CD1c-positive myeloid dendritic cell (primary cell): ENCODE results near the gene ARRDC4.

Experiments
- DNase-seq: peaks from one replicate; pipeline ENCODE4 v3.0.0-alpha.2; 2016; ENCODE audit errors: extremely low spot score

ARRDC4 gene

DNA sequence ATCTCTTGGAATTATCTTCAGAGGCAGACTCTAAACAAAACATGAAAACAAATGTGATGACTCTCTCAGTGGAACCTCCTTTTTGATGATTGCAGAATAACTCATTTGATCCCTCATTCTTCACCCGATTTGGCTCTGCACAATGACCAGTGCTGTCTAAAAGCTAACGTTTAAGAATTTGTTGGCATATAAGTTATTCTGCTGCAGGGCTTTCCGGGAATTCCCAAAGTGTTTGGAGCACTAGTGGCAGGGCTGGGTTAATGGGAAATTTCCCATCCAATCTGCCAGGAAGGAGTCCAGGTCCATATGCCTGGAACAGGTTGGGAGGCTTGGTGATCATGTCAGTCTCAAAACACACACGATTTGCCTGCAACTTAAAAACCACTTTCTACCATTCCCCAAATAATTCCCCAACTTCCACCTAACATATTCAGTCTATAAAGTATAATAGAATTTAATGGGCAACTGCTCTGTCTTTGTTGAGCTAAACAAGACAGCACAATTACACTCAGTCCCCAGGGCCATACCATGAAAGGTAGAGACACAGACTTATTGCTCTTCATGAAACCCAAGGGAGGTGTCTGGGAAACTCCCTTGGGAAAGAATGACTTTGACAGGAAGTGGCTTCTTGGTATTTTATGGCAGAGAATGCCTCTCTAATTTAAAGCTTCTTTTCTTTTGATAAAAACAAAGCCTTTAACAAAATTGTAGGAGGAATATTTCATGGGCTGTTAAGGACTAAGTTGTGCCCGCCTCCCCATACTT is 38.0 kb downstream of the ARRDC4 start:
- no peak for DNase-seq

DNA sequence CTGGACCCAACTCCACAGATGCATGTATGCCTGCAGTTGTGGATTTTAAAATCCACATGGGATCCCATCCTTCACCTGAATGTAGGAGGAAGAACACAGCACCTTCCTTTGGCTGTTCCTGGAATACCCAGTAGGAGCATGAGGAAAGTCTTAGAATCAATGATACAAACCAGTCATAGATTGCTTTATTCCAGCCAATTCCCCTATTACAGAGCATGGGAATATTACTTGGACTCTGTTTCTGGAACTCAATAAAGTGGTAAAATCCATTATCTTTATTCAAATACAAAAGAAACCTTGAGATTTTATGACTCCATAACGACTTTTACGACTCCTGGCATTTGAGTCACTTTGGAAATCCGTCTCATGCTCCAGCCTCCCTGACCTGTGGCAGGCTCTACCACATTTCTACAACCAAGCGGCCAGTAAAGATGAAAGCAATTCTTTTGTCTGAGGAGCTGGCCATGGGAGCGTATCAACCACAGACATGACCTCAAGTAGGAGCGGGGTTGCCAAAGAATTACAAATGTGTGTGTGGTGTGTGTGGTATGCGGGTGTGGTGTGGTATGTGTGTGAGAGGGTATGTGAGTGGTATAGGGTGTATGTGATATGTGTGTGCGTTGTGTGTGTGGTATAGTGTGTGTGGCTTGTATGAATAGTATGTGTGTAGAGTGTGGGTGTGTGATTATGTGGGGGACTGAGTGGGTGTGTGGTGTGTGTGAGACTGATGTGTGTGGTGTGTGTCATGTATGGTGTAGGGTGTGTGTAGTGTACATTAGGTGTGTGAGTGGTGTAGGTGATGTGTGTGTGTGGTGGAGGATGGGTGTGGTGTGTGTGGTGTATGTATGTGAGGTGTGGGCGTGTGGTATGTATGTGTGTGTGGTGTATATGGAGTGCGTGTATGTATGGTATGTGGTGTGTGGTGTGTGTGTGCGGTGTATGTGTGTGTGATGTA is 40.0 kb downstream of the ARRDC4 start:
- no peak for DNase-seq

DNA sequence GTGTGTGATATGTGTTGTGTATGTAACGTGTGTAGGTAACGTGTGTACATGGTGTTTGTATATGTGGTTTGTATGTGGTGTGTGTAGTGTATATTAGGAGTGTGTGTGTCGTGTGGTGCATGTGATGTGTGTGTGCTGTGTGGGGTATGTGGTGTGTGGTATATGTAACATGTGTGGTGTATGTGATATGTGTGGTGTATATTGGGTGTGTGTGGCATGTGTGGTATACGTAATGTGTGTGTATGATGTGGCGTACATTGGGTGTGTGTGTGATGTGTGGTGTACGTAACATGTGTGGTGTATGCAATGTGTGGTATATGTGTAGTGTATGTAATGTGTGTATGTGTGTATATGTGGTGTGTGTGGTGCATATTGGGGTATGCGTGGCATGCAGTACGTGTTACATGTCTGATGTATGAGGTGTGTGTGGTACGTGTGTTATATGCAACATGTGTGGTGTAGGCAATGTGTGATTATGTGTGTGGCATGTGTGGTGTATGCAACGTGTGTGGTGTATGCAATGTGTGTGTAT is 41.2 kb downstream of the ARRDC4 start:
- no peak for DNase-seq

- DNase-seq: no peak
These were observed 41.9 kb downstream of the ARRDC4 start for GRCh38 chr15:98002419-98002818.

DNA sequence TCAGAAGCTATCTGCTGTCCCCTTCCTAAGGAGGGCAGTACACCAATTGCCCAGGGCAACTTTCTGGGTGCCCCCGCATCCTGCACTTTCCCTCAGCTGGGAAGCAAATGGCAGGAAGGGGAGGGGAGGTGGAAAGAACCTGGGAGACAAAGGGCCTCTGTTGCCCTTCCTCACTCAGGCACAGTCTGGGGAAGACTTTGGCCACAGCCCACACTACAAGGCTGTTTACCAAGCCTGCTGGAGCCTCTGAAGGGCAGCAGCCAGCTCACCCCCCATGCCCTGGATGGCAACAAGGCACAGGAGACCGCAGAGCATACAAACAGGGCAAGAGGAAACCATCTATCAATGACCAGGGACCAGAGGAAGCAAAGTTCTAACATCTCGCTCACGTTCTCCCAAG is 42.4 kb downstream of the ARRDC4 start:
- no peak for DNase-seq

DNA sequence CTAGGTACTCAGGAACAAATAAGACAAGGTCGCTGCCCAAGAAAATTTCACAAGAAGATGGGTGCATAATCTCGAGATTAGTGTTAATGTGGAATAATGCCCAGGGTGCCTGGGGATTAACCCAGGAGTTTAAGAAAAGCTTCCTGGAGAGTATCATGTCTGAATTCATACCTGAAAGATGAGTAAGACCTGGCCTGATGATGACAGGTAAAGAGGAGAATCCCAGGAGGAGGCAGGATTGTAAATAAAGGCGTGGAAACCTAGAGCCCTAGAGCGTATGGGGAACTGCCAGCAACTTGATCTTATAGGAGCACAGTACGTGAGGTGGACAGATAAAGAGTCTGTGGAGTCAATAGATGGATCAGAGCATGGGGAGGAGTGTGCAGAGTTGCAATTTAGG is 43.0 kb downstream of the ARRDC4 start:
- no peak for DNase-seq

- peak; percentile 15 for DNase-seq
These were observed 43.5 kb downstream of the ARRDC4 start for GRCh38 chr15:98003996-98004395.

- no peak for DNase-seq
These were observed 45.2 kb downstream of the ARRDC4 start for GRCh38 chr15:98005659-98006058.

- no peak for DNase-seq
These were observed 48.7 kb downstream of the ARRDC4 start for GRCh38 chr15:98009169-98009568.

DNA sequence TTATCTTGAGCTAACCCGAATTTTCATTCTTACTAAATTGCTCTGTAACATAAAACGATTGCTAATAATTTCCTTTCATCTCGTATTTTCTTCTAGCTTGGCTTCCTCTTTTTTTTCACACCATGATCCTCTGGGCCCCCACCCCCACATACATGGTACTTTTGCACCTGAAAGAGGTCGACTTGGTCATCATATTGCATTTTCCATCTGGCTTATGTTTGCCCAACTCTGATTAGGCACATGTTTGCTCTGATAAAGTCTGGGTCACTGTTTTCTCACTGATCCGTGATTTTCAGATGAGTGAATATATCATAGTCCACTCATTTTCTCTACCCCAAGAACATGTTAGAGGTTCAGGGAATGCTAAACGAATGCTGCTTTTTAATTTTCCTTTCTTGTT is 49.5 kb downstream of the ARRDC4 start:
- DNase-seq: no peak

DNA sequence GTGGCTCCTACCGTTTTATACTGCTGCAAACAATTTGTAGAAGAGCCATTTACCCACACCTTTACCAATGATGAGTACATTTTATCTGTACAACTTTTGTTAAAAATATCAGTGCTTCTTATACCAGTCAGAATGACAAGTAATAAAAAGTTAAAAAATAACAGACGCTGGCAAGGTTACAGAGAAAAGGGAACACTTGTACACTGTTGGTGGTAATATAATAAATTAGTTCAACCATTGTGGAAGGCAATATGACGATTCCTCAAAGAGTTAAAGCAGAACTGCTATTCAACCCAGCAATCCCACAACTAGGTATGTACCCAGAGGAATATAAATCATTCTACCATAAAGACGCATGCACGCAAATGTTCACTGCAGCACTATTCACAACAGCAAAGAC is 51.9 kb downstream of the ARRDC4 start:
- no peak for DNase-seq

DNA sequence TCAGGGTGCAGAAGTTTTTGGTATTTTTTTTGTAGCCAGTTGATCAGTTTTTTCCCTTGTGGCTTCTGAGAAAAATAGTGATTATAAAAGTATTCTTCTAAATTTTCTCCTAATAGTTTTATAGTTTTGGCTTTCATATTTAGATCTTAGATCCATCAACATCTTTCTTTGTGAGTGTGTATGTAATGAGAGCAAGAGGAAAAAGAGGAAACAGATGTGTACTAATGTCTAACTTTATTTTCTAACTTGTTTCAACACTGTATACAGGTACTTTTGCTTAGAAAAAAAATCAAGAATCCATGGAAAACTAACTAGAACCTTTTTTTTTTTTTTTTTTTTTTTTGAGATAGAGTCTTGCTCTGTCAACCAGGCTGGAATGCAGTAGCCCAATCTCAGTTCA is 53.1 kb downstream of the ARRDC4 start:
- no peak for DNase-seq

DNA sequence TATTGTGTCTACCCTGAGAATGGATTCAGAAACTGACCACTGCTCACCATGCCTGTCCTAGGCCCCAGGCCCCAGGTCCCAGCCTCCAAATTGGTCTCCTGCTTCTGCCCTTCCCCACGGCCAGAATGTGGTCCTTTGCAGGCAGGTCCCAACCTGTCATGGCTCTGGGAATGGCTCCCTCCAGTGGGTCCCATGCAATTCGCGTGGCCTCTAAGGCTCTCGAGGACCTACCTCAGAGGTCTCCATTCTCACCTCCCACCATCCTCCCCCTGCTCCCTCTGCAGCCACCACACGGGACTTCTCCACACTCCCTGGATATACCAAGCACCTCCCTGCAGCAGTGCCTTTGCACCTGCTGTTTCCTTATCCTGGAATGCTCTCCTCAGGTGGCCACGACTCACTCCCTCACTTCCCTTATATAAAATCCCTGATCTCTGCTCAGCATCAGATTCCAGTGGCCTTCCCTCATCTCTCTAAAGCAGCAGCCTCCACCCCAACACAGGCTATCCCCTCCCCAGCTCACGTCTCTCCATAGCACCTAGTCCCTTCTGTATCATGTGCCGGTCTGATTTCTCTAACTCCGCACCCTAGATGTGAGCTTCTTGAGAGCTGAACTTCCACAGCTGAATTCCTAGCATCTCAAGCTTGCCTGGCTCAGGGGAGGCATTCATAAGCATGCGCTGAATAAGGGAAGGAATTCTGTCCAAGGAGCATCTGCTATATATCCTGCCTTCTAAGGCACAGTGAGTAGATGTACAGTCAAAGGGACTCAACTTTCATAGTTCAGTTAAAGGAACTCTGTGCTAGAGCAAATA is 56.9 kb downstream of the ARRDC4 start:
- DNase-seq: no peak

DNA sequence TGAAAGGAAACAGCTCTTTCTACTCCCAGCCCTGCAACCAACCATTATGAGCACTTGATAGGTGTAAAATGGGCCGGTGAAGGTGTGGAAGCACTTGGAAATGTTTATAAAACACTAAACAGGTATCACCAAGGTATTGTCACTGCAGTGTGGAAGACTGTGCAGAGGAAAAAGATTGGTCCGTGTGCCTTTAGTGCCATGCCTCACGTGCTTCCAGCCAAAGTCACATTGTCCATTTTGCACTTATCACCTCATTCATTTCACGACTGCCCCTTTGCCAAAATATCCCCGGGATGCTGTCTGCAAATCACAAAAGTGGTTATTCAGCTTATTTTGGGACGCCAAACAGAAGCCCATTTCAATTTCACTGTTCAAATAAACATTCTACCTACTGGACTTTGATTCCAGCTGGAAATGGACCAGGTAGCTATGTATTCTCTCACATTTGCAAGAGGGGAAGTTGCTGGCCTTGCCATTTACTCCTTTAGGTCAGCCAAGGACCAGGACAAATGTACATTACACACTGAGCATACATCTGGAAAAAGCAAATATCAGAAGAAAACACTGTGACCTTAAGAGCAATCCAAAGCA is 58.4 kb downstream of the ARRDC4 start:
- DNase-seq: no peak
